Epidermal melanocyte (primary cell): ENCODE data around the gene GARIN6.
"Not testable (repeated sequence)": the region's sequence is repeated elsewhere in the genome, so short reads cannot be mapped to it uniquely, and the experiment has no call there.

Experiments
- DNase-seq: peaks from one replicate; pipeline ENCODE4 v3.0.0; 2011; ENCODE audit warnings: low spot score; ENCODE audit not compliant: insufficient read length

GARIN6 gene

GRCh38 chr12:99647453-99647852 lies at the start of gene GARIN6:
Gene GARIN6 (plus strand): TSS chr12:99647753. CDS start chr12:99648175, 422 bp downstream.
- no peak for DNase-seq

DNA sequence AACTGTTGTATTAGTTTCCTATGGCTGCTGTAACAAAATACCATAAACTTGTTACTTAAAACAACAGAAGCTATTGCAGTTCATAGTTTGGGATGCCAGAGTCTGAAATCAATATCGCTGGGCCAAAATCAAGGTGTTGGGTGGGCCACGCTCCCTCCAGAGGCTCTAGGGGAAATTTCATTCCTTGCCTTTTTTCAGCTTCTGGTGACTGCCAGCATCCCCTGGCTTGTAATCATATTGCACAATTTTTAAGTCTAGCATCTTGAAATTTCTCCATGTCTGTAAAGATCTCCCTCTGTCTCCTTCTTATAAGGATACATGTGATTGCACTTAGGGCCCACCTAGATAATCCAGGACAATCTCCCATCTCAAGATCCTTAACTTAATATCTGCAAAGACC lies 48.8 kb upstream of the GARIN6 start:
- DNase-seq, result no peak

DNA sequence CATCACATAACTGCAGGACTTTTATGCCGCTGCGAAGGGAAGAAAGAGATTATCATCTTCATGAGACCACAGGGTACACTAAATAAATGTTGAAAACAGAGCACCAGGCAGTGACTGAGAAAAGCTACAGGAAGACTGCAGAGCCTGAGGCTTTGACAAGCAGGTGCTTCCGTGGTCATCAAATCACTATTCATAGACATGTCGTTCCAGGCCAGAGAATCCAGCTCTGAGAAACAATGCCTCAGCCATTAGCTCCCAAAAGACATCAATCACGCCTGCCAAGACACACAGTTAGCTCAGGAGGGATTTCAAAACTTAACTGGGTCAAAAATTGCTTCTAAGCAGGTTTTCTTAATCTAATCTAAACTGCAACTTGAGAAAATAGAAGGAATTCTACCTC lies 47.2 kb upstream of the GARIN6 start:
- DNase-seq, result no peak

DNA sequence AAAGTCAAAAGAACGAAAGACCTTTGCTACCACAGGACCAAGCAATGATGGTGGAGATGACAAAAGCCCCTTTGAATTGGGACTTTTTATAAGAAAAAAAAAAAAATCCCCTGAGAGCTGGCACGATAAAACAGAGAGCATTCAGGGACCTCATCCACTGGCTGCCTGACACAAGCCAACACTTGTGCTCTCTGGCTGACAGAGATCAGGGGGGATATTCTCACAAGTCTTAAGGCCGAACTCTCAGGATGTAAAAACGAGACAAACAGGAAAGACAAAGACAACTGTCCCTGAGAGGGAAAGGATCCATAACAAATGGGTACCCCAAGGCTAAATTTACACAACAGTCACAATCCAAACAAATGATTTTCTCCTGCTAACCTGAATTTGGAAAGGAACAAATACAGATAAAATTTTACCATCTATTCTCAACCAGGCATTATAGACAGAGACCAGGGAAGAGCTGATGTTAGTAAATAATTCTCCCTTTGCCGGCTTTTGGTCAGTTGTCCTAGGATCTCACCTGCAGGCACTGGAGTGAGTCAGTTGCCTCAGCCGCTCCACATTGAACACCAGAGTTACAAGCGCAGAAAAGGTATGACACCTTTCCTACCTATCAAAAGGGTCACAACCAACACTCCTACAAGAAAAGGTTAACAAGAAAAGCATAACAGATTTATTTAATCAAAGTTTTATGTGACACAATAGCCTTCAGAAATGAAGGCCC lies 37.9 kb upstream of the GARIN6 start:
- DNase-seq, result no peak

GRCh38 chr12:99611117-99611516 lies 36.4 kb upstream of the GARIN6 start:
- no peak for DNase-seq

- DNase-seq, result no peak
These were observed 36.0 kb upstream of the GARIN6 start for GRCh38 chr12:99611599-99611998.

DNA sequence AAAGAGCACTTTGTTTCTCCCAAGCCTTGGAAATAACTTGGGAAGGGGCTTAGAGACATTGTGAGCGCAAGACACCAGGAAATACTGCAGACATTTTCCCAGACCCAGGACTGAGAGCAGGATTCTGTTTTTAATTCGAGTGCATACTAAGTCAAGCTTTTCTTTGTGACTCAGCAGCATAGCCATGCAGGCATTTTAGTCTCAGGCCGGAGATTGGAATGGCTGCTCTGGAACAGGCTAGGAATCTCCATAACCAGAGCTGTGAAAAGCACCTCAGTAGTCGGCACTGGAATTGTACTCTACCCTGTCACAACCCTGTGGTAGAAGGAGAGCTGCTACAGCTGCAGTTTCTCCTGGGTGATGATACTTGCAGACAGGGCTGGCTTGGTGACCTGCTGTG lies 28.9 kb upstream of the GARIN6 start:
- no peak for DNase-seq

DNA sequence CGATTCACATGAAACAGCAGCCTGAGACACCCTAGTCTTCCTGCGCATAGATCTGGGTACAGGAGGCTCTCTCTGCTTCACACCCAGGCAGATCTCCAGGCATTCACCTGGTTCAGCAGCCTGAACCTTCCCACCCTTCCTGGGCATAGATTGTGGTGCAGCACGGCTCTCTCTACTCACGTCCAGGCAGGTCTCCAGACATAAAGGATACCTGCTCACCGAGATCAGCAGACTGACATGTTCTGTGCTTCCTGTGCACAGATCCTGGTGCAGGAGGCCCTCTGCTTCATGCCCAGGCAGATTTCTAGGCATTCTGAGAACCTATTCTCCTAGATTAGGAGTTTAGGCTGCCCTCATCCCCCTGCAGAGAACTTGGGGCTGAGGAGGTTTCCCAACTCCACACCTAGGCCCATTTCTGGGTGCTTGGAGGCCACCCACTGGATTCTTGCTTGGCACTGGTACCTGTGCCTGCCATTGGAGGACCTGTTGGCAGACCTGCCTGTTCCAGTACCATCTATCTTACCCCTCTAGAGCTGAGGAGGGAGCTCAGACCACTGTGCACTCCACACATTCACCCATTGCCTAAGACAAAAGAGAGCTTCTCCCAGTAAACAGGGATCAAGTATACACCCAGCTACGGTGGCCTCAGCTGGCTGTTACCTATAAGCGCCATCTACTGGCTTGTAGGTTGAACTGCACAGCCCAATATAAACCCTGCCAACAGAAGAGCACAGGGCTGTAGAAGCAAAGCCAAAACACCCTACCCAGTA lies 28.0 kb upstream of the GARIN6 start:
- no peak for DNase-seq

DNA sequence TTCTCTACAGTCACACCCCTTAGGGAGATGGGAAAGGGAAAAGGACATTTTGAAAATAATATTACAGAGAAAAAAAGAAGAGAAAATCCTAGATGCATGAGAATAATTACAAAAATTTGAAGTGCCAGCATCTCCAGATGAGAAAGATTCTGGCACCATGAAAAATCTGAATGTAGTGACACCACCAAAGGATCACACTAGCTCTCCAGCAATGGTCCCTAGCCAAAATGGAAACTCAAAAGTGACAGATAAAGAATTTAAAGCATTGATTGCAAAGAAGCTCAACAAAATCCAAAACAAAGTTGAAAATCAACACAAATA lies 27.4 kb upstream of the GARIN6 start:
- no peak for DNase-seq

GRCh38 chr12:99624591-99624990 lies 23.0 kb upstream of the GARIN6 start:
- DNase-seq, result not testable (repeated sequence)

GRCh38 chr12:99627459-99627858 lies 20.1 kb upstream of the GARIN6 start:
- no peak for DNase-seq

DNA sequence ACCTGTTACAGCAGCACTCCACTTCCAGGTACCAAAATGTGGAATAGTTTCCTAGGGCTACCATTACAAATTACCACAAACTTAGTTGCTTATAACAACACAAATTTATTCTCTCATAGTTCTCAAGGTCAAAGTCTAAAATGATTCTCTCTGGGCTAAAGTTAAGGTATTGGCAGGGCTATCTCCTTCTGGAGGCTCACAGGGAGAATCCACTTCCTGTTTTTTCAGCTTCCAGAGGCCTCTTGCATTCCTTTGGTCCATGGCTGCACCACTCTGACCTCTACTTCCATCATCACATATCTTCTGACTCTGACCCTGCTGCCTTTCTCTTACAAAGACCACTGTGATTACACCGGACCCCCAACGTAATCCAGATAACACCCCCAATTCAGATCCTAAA lies 2.9 kb upstream of the GARIN6 start:
- DNase-seq, result no peak

DNA sequence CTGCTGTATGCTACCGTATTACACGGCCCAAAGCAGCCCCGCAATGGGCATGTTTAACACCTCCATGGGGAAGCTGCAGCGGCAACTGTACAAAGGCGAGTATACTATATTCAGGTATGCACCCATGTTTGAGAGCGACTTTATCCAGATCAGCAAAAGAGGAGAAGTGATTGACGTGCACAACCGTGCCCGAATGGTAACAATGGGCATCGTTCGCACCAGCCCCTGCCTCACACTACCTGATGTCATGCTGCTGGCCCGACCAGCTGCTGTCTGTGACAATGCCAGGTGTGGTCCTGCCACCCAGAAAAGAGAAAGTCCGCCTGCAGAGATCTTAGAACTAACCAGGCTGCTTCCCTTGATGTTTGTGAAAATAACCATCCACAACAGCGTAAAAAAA lies 630 bp downstream of the GARIN6 start:
- no peak for DNase-seq

- DNase-seq, result no peak
These were observed 2.0 kb downstream of the GARIN6 start for GRCh38 chr12:99649551-99649950.

GRCh38 chr12:99658671-99659349 lies 11.3 kb downstream of the GARIN6 start:
- no peak for DNase-seq

DNA sequence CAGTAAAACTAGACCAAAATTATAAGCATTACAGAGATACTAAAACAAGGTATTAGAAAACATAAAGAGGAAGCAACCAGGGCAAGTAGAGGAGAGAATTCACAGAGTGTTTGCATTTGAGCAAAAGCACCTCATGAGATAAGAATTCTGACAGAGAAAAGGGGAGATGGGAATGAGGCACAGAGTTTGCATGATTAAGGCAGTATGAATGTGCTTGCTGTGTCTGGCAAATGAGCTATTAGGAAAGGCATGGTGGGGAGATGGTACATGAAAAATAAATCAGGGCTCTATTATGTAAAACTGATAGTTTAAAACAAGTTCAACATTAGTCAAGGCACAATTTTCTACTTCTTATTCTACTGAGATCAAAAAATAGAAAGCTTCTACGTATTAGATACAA lies 23.1 kb downstream of the GARIN6 start:
- DNase-seq, result no peak

DNA sequence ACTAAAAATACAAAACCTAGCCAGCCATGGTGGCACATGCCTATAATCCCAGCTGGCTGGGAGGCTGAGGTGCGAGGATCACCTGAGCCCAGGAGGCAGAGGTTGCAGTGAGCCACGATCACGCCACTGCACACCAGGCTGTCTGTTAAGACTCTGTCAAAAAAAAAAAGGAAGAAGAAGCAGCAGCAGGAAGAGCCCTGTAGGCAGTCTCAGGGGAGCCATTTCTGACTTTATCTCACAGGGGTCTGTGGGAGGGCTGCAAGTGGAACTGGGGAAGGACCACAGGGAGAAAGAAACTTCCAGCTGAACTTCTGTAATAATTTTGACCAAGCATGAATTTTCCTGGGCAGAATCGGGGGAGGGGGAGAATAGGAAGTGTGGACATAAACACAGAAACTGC lies 32.7 kb downstream of the GARIN6 start:
- no peak for DNase-seq

DNA sequence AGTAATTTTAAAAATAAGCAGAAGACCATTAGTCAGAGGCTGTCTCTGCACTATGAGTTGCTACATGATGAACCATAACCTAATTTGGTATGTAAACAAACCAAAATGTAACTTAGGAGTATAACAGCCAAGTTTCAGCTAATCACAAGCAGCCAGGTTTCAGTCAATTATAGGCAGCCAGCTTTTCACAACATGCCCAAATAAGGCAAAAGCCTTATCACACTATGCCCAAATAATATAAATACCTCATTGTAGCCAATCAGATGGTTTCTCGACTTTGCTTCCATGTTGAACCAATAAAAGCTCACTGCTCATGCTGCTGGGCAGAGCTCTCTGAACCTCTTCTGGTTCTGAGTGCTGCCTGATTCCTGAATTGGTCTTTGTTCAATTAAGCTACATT lies 38.6 kb downstream of the GARIN6 start:
- DNase-seq, result no peak

- no peak for DNase-seq
These were observed 47.5 kb downstream of the GARIN6 start for GRCh38 chr12:99695050-99695449.
